ENCODE data around the gene C1QTNF7.

Gene C1QTNF7

GRCh38 chr4:15458616-15459015 lies 30.8 kb downstream of the C1QTNF7 start:
- no peak for DNase-seq

- DNase-seq: no peak
These were observed 31.9 kb downstream of the C1QTNF7 start for GRCh38 chr4:15459706-15460105.

GRCh38 chr4:15466596-15466995 lies 38.8 kb downstream of the C1QTNF7 start:
- DNase-seq: no peak

GRCh38 chr4:15469402-15470127 lies 41.7 kb downstream of the C1QTNF7 start, which contains the start of gene CC2D2A:
Gene CC2D2A, plus strand, starts transcription at chr4:15469882. Its CDS starts 6,051 bp downstream, at chr4:15475933.
- DNase-seq: no peak

- DNase-seq: no peak
These were observed 42.3 kb downstream of the C1QTNF7 start for GRCh38 chr4:15470128-15470475.

GRCh38 chr4:15476396-15476795 lies 48.6 kb downstream of the C1QTNF7 start:
- DNase-seq: no peak

GRCh38 chr4:15478724-15479088 lies 50.9 kb downstream of the C1QTNF7 start:
- no peak for DNase-seq

- peak; percentile 19 for DNase-seq
These were observed 51.5 kb downstream of the C1QTNF7 start for GRCh38 chr4:15479089-15479912.

GRCh38 chr4:15479913-15480185 lies 52.0 kb downstream of the C1QTNF7 start:
- DNase-seq: no peak

- DNase-seq: no peak
These were observed 54.3 kb downstream of the C1QTNF7 start for GRCh38 chr4:15481961-15482745.

GRCh38 chr4:15482842-15483241 lies 55.0 kb downstream of the C1QTNF7 start:
- no peak for DNase-seq

GRCh38 chr4:15488136-15488535 lies 60.3 kb downstream of the C1QTNF7 start:
- DNase-seq: no peak

- DNase-seq: no peak
These were observed 61.0 kb downstream of the C1QTNF7 start for GRCh38 chr4:15488658-15489470.

GRCh38 chr4:15489551-15489950 lies 61.7 kb downstream of the C1QTNF7 start:
- DNase-seq: no peak

- DNase-seq: no peak
These were observed 65.6 kb downstream of the C1QTNF7 start for GRCh38 chr4:15493411-15493810.

- no peak for DNase-seq
These were observed 67.8 kb downstream of the C1QTNF7 start for GRCh38 chr4:15495621-15496020.

Measured in activated CD4-positive, alpha-beta T cell treated with anti-CD3 and anti-CD28 coated beads, Interleukin-10, Interleukin-2, amounts not matched to agents 100 ng/mL and 50 ng/mL, durations not matched to agents 16 hours and 8 hours (primary cell).